H1 (cell line): ENCODE data around the gene NUP210L. TPM values are rescaled to one million over a fixed set of nuclear protein-coding genes. Genes with fewer than 3 reads are reported as not detected.
A peak's percentile ranks its signal among the peaks of the same experiment; 100 is the strongest.

ENCODE experiments used
- JUN ChIP-seq: IDR thresholded peaks from 2 replicates; pipeline ENCODE4 v1.6.1; 2011; ENCODE audit warnings: low read depth, mild to moderate bottlenecking, improper control_type of control experiment, low read length
- polyA plus RNA-seq, 7 experiments: library from polyadenylated mRNA; depleted of rRNA in 3 of 7; stranded (reverse) in 5 of 7; unstranded in 2 of 7; fragments of >200 nt in 5 of 7; fragments of 200-250 nt in 2 of 7; gene quantifications; 1 replicate in 5 of 7; 2 replicates in 1 of 7; 4 replicates in 1 of 7; pipeline versions ENCODE4 v1.2.1 to v1.2.3, GENCODE V29; 2011 to 2013; ENCODE audit warnings: missing spikeins in 2 of 7, mixed read lengths in 2 of 7
- total RNA-seq: library from RNA; stranded (reverse); fragmentation: NEBNext Ultra II Directional; extraction: Animal tissue kit (Norgen Biotek cat#: 25700); gene quantifications from 2 replicates; pipeline ENCODE4 v1.2.1, GENCODE V29; 2021

The NUP210L gene
- total and polyA plus RNA-seq, 2 of the 8 experiments (the other 6 are each of a cell fraction or from before 2014, with no cell fraction given), result not detected

- peak; percentile 89 for TF ChIP-seq JUN
Observed at GRCh38 chr1:153985341-153985912, 169.4 kb downstream of the NUP210L start (continued).
